Peyer's patch (tissue), 4 donors: ENCODE data around the gene TMEFF2. TPM values are rescaled to one million over a fixed set of nuclear protein-coding genes. Genes with fewer than 3 reads are reported as not detected.

Source experiments
- DNase-seq, 3 donors: peaks; one replicate each; pipeline ENCODE4 v3.0.0-alpha.2; 2017 to 2019
- H3K27ac ChIP-seq, 4 donors: fragments of 200-600 bp; sonication (generic); one replicate each; pipeline ENCODE4 v1.5.1; 2016 to 2019
- H3K27me3 ChIP-seq, 2 donors: fragments of 200-600 bp; sonication (generic); one replicate each; pipeline ENCODE4 v1.5.1; 2019
- H3K36me3 ChIP-seq, 3 donors: fragments of 200-600 bp; sonication (generic); one replicate each; pipeline ENCODE4 v1.5.1; 2016 to 2019
- H3K4me1 ChIP-seq, 4 donors: fragments of 200-600 bp; sonication (generic); one replicate each; pipeline ENCODE4 v1.5.1; 2016 to 2019
- H3K4me3 ChIP-seq, 4 donors: fragments of 200-600 bp; sonication (generic); 1 replicate in 3 of 4; 2 replicates in 1 of 4; pipeline ENCODE4 v1.5.1; 2016 to 2019; ENCODE audit warnings: mild to moderate bottlenecking in 1 of 4
- H3K9me3 ChIP-seq, 4 donors: fragments of 200-600 bp; sonication (generic); one replicate each; pipeline ENCODE4 v1.5.1; 2016 to 2019; ENCODE audit warnings: mild to moderate bottlenecking in 1 of 4
- CTCF ChIP-seq, 6 experiments: fragments of 450-650 bp in 4 of 6; fragments of 200-600 bp in 2 of 6; sonication (generic) in 1 of 6; IDR thresholded peaks; one replicate each; pipeline ENCODE4 v1.5.1; 2017 to 2019; ENCODE audit warnings: antibody characterized with exemption in 6 of 6, mild to moderate bottlenecking in 3 of 6, moderate library complexity in 1 of 6
- POLR2A ChIP-seq, 2 donors: fragments of 450-650 bp; IDR thresholded peaks; one replicate each; pipeline ENCODE4 v1.5.1; 2017; ENCODE audit warnings: antibody characterized with exemption in 2 of 2, mild to moderate bottlenecking in 2 of 2, moderate library complexity in 2 of 2
- total RNA-seq, 4 donors: library from RNA; depleted of rRNA; stranded (reverse); fragments of >200 nt; gene quantifications; one replicate each; pipeline ENCODE4 v1.1.0, GENCODE V29; 2016

Gene TMEFF2
- total RNA-seq, 4 donors from 2014 or later, result 0.35 to 1.6 (median 0.68) TPM

DNA sequence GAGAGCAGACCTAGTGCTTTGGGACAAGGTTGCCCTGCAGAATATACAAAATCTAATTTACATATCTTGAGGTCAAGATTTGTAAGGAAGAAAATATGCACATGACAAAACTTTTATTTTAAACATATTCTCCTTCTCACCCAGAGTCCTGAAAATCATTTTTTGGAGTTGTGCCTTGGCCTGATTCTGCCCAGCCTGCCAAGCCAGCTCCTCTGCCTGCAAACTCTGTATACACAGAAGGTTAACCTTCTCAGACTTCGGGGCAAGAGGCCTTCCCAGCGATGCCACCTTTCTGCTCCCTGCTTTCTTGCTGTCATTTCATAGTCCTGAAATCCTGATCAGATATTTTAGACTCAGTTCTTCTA lies 252.0 kb downstream of the TMEFF2 start:
- no peak for TF ChIP-seq CTCF (IDR thresholded peaks at IDR 0.05)
- no peak overlapping the region for H3K4me3 ChIP-seq
- peak overlapping the region in 1 of 4 donors; percentile 28 for H3K27ac ChIP-seq

DNA sequence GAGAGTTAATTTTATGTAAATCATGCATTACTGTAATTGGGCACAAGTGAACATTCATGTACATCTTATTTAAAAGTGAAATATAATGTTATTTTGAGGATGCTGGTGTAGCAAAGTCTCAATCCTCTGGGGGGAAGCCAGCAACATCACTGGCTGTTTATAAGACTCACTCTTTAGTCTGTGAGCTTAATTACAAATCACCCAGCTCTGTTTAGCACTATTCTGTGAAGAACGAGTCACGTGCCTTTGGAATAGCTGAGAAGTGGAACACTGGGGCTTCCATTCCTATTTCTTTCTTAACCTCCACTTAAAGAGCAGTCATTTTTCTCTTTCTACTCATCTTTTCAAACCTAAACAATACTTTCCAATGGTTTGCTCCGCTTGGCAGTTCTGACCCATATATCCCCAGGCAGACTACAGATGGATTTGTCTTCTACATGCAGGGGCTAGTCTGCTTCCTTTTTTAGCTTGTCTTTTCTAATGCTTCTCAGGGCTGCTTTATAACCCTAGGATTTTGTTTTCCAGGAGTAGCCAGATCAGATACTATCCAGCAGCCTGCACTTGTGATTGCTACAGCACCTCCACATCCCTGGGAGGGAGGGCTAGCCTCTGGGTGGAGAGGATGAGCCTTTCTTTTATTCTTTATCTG lies 252.5 kb downstream of the TMEFF2 start:
- Histone ChIP-seq H3K27me3 (no peaks in the 10 kb centered on the region), H3K9me3 (no peaks in the 10 kb centered on the region), H3K27ac (no peak overlapping the region), H3K36me3 (no peaks in the 10 kb centered on the region), H3K4me1 (no peaks in the 10 kb centered on the region), H3K4me3 (no peak overlapping the region)
- TF ChIP-seq POLR2A (IDR thresholded peaks at IDR 0.05) (no peak), CTCF (IDR thresholded peaks at IDR 0.05) (no peak)
- DNase-seq, result no peak

More for the DNA sequence above, 252.0 kb downstream of the TMEFF2 start:
- Histone ChIP-seq H3K36me3 (no peaks in the 10 kb centered on the region), H3K9me3 (no peaks in the 10 kb centered on the region), H3K27me3 (no peaks in the 10 kb centered on the region), H3K4me1 (no peaks in the 10 kb centered on the region)
- no peak for DNase-seq

- Histone ChIP-seq H3K9me3 (no peaks in the 10 kb centered on the region), H3K4me3 (no peak overlapping the region), H3K27ac (no peak overlapping the region), H3K27me3 (no peaks in the 10 kb centered on the region), H3K4me1 (no peaks in the 10 kb centered on the region), H3K36me3 (no peaks in the 10 kb centered on the region)
- no peak for DNase-seq
- TF ChIP-seq POLR2A (IDR thresholded peaks at IDR 0.05) (no peak), CTCF (IDR thresholded peaks at IDR 0.05) (no peak)
These were observed 253.3 kb downstream of the TMEFF2 start for GRCh38 chr2:191941376-191941929.

- no peak for DNase-seq
- Histone ChIP-seq H3K36me3 (no peaks in the 10 kb centered on the region), H3K4me1 (no peaks in the 10 kb centered on the region), H3K4me3 (no peak overlapping the region), H3K9me3 (no peaks in the 10 kb centered on the region), H3K27me3 (no peaks in the 10 kb centered on the region), H3K27ac (no peak overlapping the region)
- TF ChIP-seq CTCF (IDR thresholded peaks at IDR 0.05) (no peak), POLR2A (IDR thresholded peaks at IDR 0.05) (no peak)
These were observed 256.0 kb downstream of the TMEFF2 start for GRCh38 chr2:191938779-191939178.

- H3K4me1 ChIP-seq, result peaks cover 0 to 10% (median 0%) of the 10 kb centered on the region in 4 donors
- no peak overlapping the region for H3K4me3 ChIP-seq
- no peaks in the 10 kb centered on the region for H3K9me3 ChIP-seq
- DNase-seq, result no peak
- H3K27ac ChIP-seq, result no peak overlapping the region
- TF ChIP-seq POLR2A (IDR thresholded peaks at IDR 0.05), result no peak
- TF ChIP-seq CTCF (IDR thresholded peaks at IDR 0.05), result no peak
- H3K36me3 ChIP-seq, result no peaks in the 10 kb centered on the region
- no peaks in the 10 kb centered on the region for H3K27me3 ChIP-seq
These were observed 257.8 kb downstream of the TMEFF2 start for GRCh38 chr2:191936882-191937405.
